Effector CD8-positive, alpha-beta T cell (primary cell): Measurements from ENCODE around the gene CEACAM5.

Experiments
- DNase-seq: peaks from one replicate; lab custom pipeline; 2025; lab: John Stamatoyannopoulos, UW
- total RNA-seq, 4 experiments: gene quantifications; one replicate each; lab custom pipeline; 2026; lab: John Stamatoyannopoulos, UW

CEACAM5 gene
- 0 reads per million in 4 experiments for total RNA-seq

DNA sequence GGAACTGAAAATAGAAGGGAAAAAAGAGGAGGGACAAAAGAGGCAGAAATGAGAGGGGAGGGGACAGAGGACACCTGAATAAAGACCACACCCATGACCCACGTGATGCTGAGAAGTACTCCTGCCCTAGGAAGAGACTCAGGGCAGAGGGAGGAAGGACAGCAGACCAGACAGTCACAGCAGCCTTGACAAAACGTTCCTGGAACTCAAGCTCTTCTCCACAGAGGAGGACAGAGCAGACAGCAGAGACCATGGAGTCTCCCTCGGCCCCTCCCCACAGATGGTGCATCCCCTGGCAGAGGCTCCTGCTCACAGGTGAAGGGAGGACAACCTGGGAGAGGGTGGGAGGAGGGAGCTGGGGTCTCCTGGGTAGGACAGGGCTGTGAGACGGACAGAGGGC is at the start of gene CEACAM5:
TSS of gene CEACAM5 (plus strand) at position 146 of the 400 bp plus-strand sequence. CDS start at position 252, 106 bp downstream.
- no peak for DNase-seq

- no peak for DNase-seq
Measured at GRCh38 chr19:41666075-41666474, 42.4 kb upstream of the CEACAM5 start.

- DNase-seq = no peak
Measured at GRCh38 chr19:41668315-41668714, 40.1 kb upstream of the CEACAM5 start.

GRCh38 chr19:41670755-41671154 is 37.7 kb upstream of the CEACAM5 start:
- DNase-seq = no peak

DNA sequence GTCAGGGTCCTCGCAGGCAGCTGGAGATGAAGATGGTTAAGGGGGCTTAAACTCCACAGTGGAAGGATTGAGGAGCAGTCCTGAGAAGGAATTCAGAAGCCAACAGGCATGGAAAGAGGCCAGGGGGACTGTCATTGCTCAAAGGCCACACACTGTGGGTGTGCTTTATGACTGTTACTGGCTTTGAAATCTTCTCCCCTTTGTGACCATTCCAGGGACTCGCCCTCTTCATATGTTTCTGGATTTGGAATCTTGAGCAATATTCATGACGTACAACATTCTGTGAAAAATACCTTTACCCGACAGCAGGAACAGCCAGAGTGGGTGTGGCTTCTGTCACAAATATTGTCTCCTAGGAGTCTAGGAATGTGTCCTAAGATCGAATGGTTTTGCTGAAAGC is 36.9 kb upstream of the CEACAM5 start:
- DNase-seq = no peak

DNA sequence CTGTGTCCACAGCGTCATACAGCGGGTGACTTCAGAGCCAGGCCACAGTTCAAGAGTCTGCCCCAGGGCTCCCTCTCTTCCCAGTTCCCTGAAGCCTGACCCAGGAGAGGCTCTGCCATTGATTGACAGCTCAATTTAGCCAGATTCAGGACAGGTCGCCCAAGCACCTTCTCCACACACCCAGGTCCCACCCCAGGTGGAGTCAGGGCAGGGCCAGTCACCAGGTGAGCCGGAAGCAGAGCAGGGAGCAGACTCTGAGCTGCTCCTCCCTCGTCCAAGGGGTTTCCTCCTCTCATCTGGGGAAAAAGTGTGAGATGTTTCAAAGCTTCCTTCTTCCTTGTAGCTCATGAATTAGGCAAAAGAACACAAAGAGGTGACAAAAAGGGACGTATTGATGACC is 26.0 kb upstream of the CEACAM5 start:
- DNase-seq = no peak

DNA sequence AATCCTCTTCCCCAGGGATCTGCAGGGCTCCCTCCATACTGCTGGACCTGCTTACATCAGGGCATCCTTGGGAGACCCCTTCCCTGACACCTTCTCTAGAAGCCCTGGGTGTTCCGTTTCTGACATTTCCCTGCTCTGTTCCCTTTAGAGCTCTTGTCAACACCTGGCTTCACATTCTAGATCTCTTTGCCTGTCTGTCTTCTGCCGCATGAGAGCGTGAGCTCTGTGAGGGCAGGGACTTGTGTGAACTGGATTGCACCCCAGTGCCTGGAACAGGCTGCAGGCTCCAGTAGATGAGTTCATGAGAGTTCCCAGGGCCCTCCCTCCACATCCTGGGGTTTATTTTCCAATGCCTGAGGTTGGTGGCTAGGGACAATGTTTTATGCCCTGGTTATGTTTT is 21.0 kb upstream of the CEACAM5 start:
- DNase-seq = no peak

- no peak for DNase-seq
Measured at GRCh38 chr19:41688098-41688497, 20.3 kb upstream of the CEACAM5 start, which contains the start of gene CEACAM7. CEACAM7 (minus strand) TSS chr19:41688270; CDS start chr19:41688165, 105 bp downstream.

GRCh38 chr19:41688687-41689086 is 19.7 kb upstream of the CEACAM5 start:
- no peak for DNase-seq

GRCh38 chr19:41689993-41690800 is 18.2 kb upstream of the CEACAM5 start:
- DNase-seq = no peak

- no peak for DNase-seq
Measured at GRCh38 chr19:41690801-41691065, 17.7 kb upstream of the CEACAM5 start.

GRCh38 chr19:41691268-41691970 is 17.0 kb upstream of the CEACAM5 start:
- no peak for DNase-seq

GRCh38 chr19:41694196-41694595 is 14.2 kb upstream of the CEACAM5 start:
- DNase-seq = no peak

DNA sequence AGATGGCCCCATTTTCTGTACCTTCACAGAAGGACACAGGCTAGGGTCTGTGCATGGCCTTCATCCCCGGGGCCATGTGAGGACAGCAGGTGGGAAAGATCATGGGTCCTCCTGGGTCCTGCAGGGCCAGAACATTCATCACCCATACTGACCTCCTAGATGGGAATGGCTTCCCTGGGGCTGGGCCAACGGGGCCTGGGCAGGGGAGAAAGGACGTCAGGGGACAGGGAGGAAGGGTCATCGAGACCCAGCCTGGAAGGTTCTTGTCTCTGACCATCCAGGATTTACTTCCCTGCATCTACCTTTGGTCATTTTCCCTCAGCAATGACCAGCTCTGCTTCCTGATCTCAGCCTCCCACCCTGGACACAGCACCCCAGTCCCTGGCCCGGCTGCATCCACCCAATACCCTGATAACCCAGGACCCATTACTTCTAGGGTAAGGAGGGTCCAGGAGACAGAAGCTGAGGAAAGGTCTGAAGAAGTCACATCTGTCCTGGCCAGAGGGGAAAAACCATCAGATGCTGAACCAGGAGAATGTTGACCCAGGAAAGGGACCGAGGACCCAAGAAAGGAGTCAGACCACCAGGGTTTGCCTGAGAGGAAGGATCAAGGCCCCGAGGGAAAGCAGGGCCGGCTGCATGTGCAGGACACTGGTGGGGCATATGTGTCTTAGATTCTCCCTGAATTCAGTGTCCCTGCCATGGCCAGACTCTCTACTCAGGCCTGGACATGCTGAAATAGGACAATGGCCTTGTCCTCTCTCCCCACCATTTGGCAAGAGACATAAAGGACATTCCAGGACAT is 13.4 kb upstream of the CEACAM5 start:
- DNase-seq = no peak

- no peak for DNase-seq
Measured at GRCh38 chr19:41695745-41696144, 12.7 kb upstream of the CEACAM5 start.

DNA sequence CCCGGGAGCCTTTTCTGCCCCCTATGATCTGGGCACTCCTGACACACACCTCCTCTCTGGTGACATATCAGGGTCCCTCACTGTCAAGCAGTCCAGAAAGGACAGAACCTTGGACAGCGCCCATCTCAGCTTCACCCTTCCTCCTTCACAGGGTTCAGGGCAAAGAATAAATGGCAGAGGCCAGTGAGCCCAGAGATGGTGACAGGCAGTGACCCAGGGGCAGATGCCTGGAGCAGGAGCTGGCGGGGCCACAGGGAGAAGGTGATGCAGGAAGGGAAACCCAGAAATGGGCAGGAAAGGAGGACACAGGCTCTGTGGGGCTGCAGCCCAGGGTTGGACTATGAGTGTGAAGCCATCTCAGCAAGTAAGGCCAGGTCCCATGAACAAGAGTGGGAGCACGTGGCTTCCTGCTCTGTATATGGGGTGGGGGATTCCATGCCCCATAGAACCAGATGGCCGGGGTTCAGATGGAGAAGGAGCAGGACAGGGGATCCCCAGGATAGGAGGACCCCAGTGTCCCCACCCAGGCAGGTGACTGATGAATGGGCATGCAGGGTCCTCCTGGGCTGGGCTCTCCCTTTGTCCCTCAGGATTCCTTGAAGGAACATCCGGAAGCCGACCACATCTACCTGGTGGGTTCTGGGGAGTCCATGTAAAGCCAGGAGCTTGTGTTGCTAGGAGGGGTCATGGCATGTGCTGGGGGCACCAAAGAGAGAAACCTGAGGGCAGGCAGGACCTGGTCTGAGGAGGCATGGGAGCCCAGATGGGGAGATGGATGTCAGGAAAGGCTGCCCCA is 11.8 kb upstream of the CEACAM5 start:
- DNase-seq = no peak

- DNase-seq = no peak
Measured at GRCh38 chr19:41697198-41697855, 11.1 kb upstream of the CEACAM5 start.

DNA sequence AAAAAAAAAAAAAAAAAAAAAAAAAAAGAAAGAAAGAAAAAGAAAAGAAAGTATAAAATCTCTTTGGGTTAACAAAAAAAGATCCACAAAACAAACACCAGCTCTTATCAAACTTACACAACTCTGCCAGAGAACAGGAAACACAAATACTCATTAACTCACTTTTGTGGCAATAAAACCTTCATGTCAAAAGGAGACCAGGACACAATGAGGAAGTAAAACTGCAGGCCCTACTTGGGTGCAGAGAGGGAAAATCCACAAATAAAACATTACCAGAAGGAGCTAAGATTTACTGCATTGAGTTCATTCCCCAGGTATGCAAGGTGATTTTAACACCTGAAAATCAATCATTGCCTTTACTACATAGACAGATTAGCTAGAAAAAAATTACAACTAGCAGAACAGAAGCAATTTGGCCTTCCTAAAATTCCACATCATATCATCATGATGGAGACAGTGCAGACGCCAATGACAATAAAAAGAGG is 9.6 kb upstream of the CEACAM5 start:
- no peak for DNase-seq

DNA sequence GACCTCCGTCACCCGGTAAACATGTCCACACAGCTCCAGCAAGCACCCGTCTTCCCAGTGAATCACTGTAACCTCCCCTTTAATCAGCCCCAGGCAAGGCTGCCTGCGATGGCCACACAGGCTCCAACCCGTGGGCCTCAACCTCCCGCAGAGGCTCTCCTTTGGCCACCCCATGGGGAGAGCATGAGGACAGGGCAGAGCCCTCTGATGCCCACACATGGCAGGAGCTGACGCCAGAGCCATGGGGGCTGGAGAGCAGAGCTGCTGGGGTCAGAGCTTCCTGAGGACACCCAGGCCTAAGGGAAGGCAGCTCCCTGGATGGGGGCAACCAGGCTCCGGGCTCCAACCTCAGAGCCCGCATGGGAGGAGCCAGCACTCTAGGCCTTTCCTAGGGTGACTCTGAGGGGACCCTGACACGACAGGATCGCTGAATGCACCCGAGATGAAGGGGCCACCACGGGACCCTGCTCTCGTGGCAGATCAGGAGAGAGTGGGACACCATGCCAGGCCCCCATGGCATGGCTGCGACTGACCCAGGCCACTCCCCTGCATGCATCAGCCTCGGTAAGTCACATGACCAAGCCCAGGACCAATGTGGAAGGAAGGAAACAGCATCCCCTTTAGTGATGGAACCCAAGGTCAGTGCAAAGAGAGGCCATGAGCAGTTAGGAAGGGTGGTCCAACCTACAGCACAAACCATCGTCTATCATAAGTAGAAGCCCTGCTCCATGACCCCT is 9.0 kb upstream of the CEACAM5 start:
- DNase-seq = no peak

GRCh38 chr19:41699968-41700323 is 8.5 kb upstream of the CEACAM5 start:
- DNase-seq = no peak
